Activated CD8-positive, alpha-beta T cell treated with anti-CD3 and anti-CD28 coated beads for 36 hours (primary cell): ENCODE data around the gene RASD2. TPM values are rescaled to one million over a fixed set of nuclear protein-coding genes. Genes with fewer than 3 reads are reported as not detected.

Source experiments
- ATAC-seq: fragments of 200-7000 bp; cut with Tn5 transposase; one replicate; pipeline ENCODE4 v1.10.0; 2021; ENCODE audit warnings: mild to moderate bottlenecking, moderate library complexity
- CTCF ChIA-PET: fragments of 350-600 bp; sonication (Branson Sonifier 250); formaldehyde crosslinking; loops from one replicate; lab custom pipeline; 2021; ENCODE audit warnings: antibody characterized with exemption; lab: Charles Lee
- POLR2A ChIA-PET: fragments of 350-600 bp; sonication (Branson Sonifier 250); formaldehyde crosslinking; loops from one replicate; lab custom pipeline; 2021; ENCODE audit warnings: antibody characterized with exemption; lab: Charles Lee
- DNase-seq: peaks from one replicate; pipeline ENCODE4 v3.0.0-alpha.2; 2020
- H3K27ac Mint-ChIP-seq: one replicate; pipeline ENCODE4 v1.8.0; 2021; ENCODE audit warnings: mild to moderate bottlenecking, mixed read lengths
- H3K27me3 Mint-ChIP-seq: one replicate; pipeline ENCODE4 v1.8.0; 2021; ENCODE audit warnings: mixed read lengths
- H3K36me3 Mint-ChIP-seq: one replicate; pipeline ENCODE4 v1.8.0; 2021; ENCODE audit warnings: low read depth, mixed read lengths
- H3K4me1 Mint-ChIP-seq: one replicate; pipeline ENCODE4 v1.8.0; 2021; ENCODE audit warnings: low read depth, mixed read lengths
- H3K4me3 Mint-ChIP-seq: one replicate; pipeline ENCODE4 v1.8.0; 2021; ENCODE audit warnings: mild to moderate bottlenecking, moderate library complexity, mixed read lengths
- H3K9me3 Mint-ChIP-seq: one replicate; pipeline ENCODE4 v1.8.0; 2021; ENCODE audit warnings: mixed read lengths
- intact Hi-C: fragments of 100-400 bp; cut with micrococcal nuclease; formaldehyde crosslinking; loops from one replicate; pipeline ENCODE4 v1.10.0; 2022
- total RNA-seq, 2 experiments: library from RNA; stranded (reverse); gene quantifications; one replicate each; pipeline ENCODE4 v1.2.3, GENCODE V29; 2021
- TF ChIP-seq, protein P1 (sequence below): fragments of 200-600 bp; IDR thresholded peaks from one replicate; pipeline ENCODE4 v1.8.0; 2022; ENCODE audit warnings: antibody characterized with exemption, mild to moderate bottlenecking

RASD2 gene
- total RNA-seq, 2 experiments from 2014 or later = not detected

DNA sequence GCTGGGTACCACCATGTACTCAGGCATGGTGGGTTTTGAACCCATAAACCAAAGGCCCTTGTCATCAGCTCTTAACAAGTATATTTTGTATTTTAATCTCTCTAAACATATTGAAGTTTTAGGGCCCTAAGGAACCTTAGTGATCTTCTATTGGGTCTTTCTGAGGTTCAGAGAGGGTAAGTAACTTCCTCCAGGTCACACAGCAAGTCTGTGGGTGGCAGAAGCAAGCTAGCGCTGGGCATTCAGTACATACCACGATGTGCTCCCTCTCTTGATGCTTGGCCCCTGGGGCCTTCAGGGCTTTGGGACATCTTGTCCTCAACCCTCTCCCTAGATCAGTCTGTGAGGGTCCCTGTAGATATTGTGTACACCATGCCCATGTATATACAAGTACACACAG lies 12.7 kb downstream of the RASD2 start:
- POLR2A ChIA-PET = interaction anchor here (3.2 kb wide), 1 partner anchor 11 kb away, joined by 13 read pairs; no protein-coding TSS in a partner anchor
- CTCF ChIA-PET = interaction anchor here (1.2 to 3.9 kb wide), 5 partner anchors 13 to 202 kb away, joined by 4 to 13 read pairs (median 4); partner anchors contain the start of gene RASD2
- Mint-ChIP-seq H3K9me3 (no peaks in the 10 kb centered on the region), H3K36me3 (no peaks in the 10 kb centered on the region), H3K4me1 (peaks cover 11% of the 10 kb centered on the region), H3K27me3 (no peaks in the 10 kb centered on the region), H3K27ac (no peak overlapping the region), H3K4me3 (no peak overlapping the region)
- intact Hi-C loops = no loop called here
- DNase-seq = no peak
- no peak for ATAC-seq
- TF ChIP-seq, protein P1, sequence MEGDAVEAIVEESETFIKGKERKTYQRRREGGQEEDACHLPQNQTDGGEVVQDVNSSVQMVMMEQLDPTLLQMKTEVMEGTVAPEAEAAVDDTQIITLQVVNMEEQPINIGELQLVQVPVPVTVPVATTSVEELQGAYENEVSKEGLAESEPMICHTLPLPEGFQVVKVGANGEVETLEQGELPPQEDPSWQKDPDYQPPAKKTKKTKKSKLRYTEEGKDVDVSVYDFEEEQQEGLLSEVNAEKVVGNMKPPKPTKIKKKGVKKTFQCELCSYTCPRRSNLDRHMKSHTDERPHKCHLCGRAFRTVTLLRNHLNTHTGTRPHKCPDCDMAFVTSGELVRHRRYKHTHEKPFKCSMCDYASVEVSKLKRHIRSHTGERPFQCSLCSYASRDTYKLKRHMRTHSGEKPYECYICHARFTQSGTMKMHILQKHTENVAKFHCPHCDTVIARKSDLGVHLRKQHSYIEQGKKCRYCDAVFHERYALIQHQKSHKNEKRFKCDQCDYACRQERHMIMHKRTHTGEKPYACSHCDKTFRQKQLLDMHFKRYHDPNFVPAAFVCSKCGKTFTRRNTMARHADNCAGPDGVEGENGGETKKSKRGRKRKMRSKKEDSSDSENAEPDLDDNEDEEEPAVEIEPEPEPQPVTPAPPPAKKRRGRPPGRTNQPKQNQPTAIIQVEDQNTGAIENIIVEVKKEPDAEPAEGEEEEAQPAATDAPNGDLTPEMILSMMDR = no peak

DNA sequence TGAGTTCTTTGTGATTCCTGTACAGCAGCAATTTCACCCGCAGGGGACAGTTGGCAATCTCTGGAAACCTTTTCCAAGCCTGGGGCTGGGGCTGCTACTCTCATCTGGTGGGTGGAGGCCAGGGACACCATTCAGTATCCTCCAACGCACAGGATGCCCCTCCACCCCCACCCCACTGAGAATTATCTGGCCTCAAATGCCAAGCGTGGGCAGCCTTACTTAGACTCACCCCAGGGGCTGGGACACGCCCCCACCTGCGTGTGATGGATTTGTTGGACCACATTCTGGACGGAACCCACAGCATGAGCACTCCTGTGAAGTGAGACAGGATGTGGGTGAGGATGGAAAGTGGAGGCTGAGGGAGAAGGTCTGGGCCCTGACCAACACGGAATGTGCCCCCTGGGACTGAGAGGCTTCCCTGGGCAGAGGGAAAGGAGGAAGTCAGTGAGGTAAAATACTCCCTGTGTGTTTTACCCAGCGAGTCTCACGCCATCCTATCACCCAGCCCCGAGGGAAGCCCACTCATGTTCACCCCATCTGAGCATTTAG lies 13.7 kb downstream of the RASD2 start:
- DNase-seq = no peak
- no peak overlapping the region for H3K27ac Mint-ChIP-seq
- H3K36me3 Mint-ChIP-seq = no peaks in the 10 kb centered on the region
- H3K9me3 Mint-ChIP-seq = no peaks in the 10 kb centered on the region
- peaks cover 11% of the 10 kb centered on the region for H3K4me1 Mint-ChIP-seq
- ChIA-PET CTCF (interaction anchor here (1.4 kb wide), 1 partner anchor 29 kb away, joined by 4 read pairs; no protein-coding TSS in a partner anchor), POLR2A (interaction anchor here (3.2 kb wide), 1 partner anchor 12 kb away, joined by 13 read pairs; no protein-coding TSS in a partner anchor)
- TF ChIP-seq, protein P1 = no peak
- intact Hi-C loops = no loop called here
- no peaks in the 10 kb centered on the region for H3K27me3 Mint-ChIP-seq
- no peak overlapping the region for H3K4me3 Mint-ChIP-seq
- no peak for ATAC-seq

DNA sequence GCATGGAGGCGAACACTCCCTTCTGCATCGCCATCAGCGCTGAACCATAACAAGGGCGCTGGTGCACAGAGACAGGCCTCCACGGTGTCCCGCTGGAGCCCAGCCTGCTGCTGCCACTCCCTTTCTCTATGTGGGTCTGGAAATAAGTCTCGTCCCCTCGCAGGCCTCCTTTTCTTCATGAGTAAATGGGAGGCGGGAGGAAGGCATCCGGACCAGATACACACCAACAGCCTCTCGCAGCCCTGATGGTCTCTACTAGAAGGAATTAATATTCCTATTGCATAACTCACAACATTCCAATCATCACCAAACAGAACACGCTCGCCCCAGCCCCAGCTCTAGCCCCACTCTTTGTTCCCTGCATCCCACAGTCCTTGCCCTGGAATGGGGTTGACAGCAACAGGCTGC lies 14.9 kb downstream of the RASD2 start:
- DNase-seq = no peak
- TF ChIP-seq, protein P1 = no peak
- CTCF ChIA-PET = no interaction called here
- H3K4me1 Mint-ChIP-seq = peaks cover 11% of the 10 kb centered on the region
- POLR2A ChIA-PET = no interaction called here
- H3K4me3 Mint-ChIP-seq = no peak overlapping the region
- no peaks in the 10 kb centered on the region for H3K9me3 Mint-ChIP-seq
- intact Hi-C loops = no loop called here
- no peaks in the 10 kb centered on the region for H3K36me3 Mint-ChIP-seq
- no peak overlapping the region for H3K27ac Mint-ChIP-seq
- no peak for ATAC-seq
- H3K27me3 Mint-ChIP-seq = peaks cover 2% of the 10 kb centered on the region

DNA sequence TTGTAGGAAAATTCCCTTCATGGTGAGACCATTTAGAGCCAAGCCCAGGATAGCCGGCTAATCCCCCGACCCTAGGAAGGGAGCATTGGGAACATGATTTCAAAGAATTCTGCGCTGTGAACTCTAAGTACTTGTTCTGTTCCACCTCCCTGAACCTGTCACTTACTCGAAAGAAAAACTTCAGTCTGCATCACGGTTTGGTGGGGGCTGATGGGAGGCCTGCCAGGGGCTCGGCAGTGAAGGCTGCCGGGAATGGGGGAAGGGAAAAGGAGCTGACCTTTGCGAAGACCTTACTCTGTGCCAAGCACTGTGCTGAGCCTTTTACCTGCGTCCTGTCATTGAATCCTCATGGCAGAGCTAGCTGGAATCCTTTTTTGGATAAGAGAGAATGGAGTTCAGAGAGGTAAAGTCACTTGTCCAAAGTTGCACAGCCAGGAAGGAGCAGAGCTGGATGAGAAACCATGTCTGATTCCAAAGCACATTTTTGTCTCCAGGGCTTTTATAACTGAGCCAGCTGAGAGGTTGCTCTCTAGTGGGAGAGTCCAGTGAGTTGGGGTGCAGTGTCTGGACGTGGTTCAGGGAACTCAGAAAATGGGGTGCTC lies 15.4 kb downstream of the RASD2 start:
- TF ChIP-seq, protein P1 = no peak
- ATAC-seq (no peak), DNase-seq (no peak)
- peaks cover 2% of the 10 kb centered on the region for H3K27me3 Mint-ChIP-seq
- H3K4me3 Mint-ChIP-seq = no peak overlapping the region
- ChIA-PET POLR2A (no interaction called here), CTCF (no interaction called here)
- no peaks in the 10 kb centered on the region for H3K9me3 Mint-ChIP-seq
- no peak overlapping the region for H3K27ac Mint-ChIP-seq
- H3K36me3 Mint-ChIP-seq = no peaks in the 10 kb centered on the region
- H3K4me1 Mint-ChIP-seq = peaks cover 11% of the 10 kb centered on the region
- intact Hi-C loops = no loop called here

DNA sequence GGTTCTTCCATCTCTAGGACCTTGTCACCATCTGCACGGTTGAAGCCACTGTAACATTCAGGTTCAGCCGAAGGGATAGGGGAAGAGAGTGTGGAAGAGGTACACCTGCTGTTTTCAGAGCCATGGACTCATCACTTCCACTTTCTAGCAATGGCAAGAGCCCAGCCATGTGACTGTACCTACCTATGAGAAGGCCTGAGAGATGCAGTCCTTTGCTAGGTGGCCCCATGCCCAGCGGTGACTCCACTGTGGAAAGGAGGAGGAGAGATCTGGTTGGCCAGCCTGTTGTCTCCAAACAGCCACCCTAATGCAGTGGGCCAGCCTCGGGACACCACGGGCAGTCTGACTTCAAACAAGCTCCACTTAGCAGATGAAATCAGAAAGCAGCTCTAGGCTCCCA lies 16.0 kb downstream of the RASD2 start:
- H3K9me3 Mint-ChIP-seq = no peaks in the 10 kb centered on the region
- intact Hi-C loops = no loop called here
- no peak overlapping the region for H3K27ac Mint-ChIP-seq
- H3K36me3 Mint-ChIP-seq = no peaks in the 10 kb centered on the region
- DNase-seq (no peak), ATAC-seq (no peak)
- TF ChIP-seq, protein P1 = no peak
- H3K27me3 Mint-ChIP-seq = peaks cover 5% of the 10 kb centered on the region
- H3K4me1 Mint-ChIP-seq = peaks cover 15% of the 10 kb centered on the region
- POLR2A ChIA-PET = no interaction called here
- H3K4me3 Mint-ChIP-seq = no peak overlapping the region
- CTCF ChIA-PET = no interaction called here
